Mononuclear cell (primary cell): ENCODE measurements around the gene ADGRB2. TPM values are rescaled to one million over a fixed set of nuclear protein-coding genes. Genes with fewer than 3 reads are reported as not detected.

ENCODE experiments used
- H3K27me3 ChIP-seq: 2 replicates; pipeline ENCODE4 v1.6.0; 2011; ENCODE audit warnings: low read length, control low read depth; ENCODE audit not compliant: insufficient read depth
- H3K4me1 ChIP-seq: 2 replicates; pipeline ENCODE4 v1.5.1; 2011; ENCODE audit warnings: mild to moderate bottlenecking, low read length, control low read depth; ENCODE audit not compliant: insufficient read depth
- H3K4me3 ChIP-seq: 2 replicates; pipeline ENCODE4 v1.5.1; 2011; ENCODE audit warnings: mild to moderate bottlenecking, low read length, moderate library complexity
- H3K9me3 ChIP-seq: 2 replicates; pipeline ENCODE4 v1.5.1; 2011; ENCODE audit warnings: low read depth, mild to moderate bottlenecking, control low read depth, low read length
- total RNA-seq: library from RNA; depleted of rRNA; stranded (reverse); fragments of >200 nt; gene quantifications from one replicate; pipeline ENCODE4 v1.2.3, GENCODE V29; 2012

The ADGRB2 gene
- total RNA-seq, 1 donor, result 0.73 TPM

GRCh38 chr1:31799196-31799894, 35.2 kb upstream of the ADGRB2 start:
- H3K4me1 ChIP-seq, result no peaks in the 10 kb centered on the region
- no peaks in the 10 kb centered on the region for H3K27me3 ChIP-seq
- no peaks in the 10 kb centered on the region for H3K9me3 ChIP-seq
- no peak overlapping the region for H3K4me3 ChIP-seq

DNA sequence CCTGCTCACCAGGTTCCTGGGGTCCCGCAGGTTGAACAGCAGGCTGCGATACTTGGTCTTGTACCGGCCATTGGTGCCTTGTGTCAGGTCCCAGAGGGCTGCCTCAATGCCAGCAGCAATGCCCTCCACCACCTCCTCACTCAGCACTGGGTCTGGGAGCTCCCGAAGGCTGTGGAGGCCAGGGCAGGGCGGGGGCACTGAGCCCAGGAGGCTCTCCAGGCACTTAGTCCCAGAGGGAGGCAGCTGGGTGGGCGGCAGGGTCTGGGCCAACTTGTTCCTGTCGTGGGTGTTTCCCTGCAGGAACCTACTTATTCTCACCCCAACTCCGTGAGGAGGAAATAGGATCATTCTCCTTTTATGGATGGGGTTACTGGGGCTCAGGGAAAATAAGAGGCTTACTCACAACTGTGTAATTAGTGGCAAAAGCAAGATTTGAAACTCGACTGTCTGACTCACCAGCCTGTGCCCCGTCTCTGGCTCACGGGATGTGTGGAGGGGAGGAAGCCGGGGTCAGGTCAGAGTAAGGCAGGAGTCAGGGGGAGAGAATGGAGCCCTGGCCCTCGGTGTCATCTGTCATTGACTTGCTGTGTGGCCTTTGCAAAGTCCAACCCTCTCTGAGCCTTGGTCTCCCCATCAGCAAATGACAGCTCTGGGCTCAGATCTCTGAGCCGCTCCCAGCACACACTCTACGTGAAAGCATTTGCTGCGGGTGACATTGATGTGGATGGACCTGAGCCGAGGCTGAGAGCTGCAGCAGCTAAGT, 34.5 kb upstream of the ADGRB2 start:
- no peaks in the 10 kb centered on the region for H3K4me1 ChIP-seq
- no peaks in the 10 kb centered on the region for H3K27me3 ChIP-seq
- H3K9me3 ChIP-seq, result no peaks in the 10 kb centered on the region
- H3K4me3 ChIP-seq, result no peak overlapping the region

- no peaks in the 10 kb centered on the region for H3K9me3 ChIP-seq
- no peaks in the 10 kb centered on the region for H3K27me3 ChIP-seq
- no peaks in the 10 kb centered on the region for H3K4me1 ChIP-seq
- H3K4me3 ChIP-seq, result no peak overlapping the region
Measured at GRCh38 chr1:31798086-31798432, 33.9 kb upstream of the ADGRB2 start.

GRCh38 chr1:31797216-31797615, 33.1 kb upstream of the ADGRB2 start:
- no peaks in the 10 kb centered on the region for H3K27me3 ChIP-seq

DNA sequence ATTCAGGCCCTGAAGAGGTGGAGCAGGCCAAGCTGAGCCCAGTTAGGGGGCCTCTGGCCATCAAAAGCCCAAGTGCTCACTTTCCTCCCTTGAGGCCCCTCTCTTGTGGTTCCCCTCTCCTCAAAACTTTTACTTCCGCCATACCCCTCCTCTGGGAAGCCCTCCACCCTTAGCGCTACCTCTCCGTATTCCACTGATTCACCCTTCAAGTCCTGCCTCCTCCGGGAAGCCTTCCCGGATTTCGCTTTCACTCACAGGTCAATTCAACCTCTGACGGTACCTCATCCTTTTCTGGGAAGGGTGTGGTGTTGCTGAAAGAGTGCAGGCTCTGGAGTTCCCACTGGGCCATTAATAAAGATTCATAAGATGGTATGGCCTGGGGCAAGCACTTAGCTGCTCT, 32.6 kb upstream of the ADGRB2 start:
- no peaks in the 10 kb centered on the region for H3K9me3 ChIP-seq
- H3K4me1 ChIP-seq, result no peaks in the 10 kb centered on the region
- no peak overlapping the region for H3K4me3 ChIP-seq
- no peaks in the 10 kb centered on the region for H3K27me3 ChIP-seq

More at GRCh38 chr1:31797216-31797615, 33.1 kb upstream of the ADGRB2 start:
- no peak overlapping the region for H3K4me3 ChIP-seq
- no peaks in the 10 kb centered on the region for H3K9me3 ChIP-seq
- H3K4me1 ChIP-seq, result no peaks in the 10 kb centered on the region

DNA sequence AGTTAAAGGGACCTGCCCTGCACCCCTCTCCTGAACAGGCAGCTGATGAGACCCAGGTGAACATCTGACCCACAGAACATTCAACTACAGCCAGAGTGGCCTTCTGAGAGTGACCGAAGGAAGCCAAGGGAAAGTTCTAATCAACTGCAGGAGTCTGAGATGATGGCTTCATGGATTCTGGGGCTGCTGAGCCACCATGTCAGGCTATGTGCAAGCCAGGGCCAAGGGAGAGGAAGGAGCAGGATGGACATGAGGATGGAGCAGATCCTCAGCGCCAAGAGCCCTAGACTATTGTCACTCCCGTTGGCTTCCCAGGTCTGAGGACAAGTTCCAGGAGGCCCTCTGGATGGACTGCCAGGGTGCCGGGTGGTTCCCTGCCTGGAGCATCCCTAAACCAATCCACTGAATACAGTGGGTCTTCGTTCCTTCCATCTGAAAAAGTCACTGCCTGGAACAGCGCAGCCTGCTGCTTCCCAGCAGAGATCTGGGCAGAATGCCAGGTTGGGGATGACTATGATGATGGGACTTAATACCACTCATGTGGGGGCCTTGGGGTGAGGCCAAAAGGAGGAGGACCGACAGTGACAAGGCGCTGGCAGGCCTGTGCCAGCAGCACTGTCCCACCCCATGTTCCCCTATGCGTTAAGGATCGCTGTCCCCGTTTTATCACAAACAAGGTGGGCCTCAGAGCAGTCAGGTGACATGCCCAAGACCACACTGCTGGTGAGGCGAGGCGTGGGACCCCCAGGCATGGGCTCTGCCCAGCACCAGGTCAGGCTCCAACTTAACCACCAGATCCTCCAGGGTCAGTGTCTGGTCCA, 31.9 kb upstream of the ADGRB2 start:
- H3K4me1 ChIP-seq, result no peaks in the 10 kb centered on the region
- H3K4me3 ChIP-seq, result no peak overlapping the region
- H3K9me3 ChIP-seq, result no peaks in the 10 kb centered on the region
- no peaks in the 10 kb centered on the region for H3K27me3 ChIP-seq

- Histone ChIP-seq H3K27me3 (no peaks in the 10 kb centered on the region), H3K4me3 (no peak overlapping the region), H3K4me1 (no peaks in the 10 kb centered on the region), H3K9me3 (no peaks in the 10 kb centered on the region)
Measured at GRCh38 chr1:31795096-31795675, 31.0 kb upstream of the ADGRB2 start.

- Histone ChIP-seq H3K4me1 (no peaks in the 10 kb centered on the region), H3K4me3 (no peak overlapping the region), H3K9me3 (no peaks in the 10 kb centered on the region), H3K27me3 (no peaks in the 10 kb centered on the region)
Measured at GRCh38 chr1:31793586-31794285, 29.6 kb upstream of the ADGRB2 start.

GRCh38 chr1:31793086-31793485, 28.9 kb upstream of the ADGRB2 start:
- Histone ChIP-seq H3K27me3 (no peaks in the 10 kb centered on the region), H3K4me3 (no peak overlapping the region), H3K4me1 (peaks cover under 1% of the 10 kb centered on the region), H3K9me3 (no peaks in the 10 kb centered on the region)

DNA sequence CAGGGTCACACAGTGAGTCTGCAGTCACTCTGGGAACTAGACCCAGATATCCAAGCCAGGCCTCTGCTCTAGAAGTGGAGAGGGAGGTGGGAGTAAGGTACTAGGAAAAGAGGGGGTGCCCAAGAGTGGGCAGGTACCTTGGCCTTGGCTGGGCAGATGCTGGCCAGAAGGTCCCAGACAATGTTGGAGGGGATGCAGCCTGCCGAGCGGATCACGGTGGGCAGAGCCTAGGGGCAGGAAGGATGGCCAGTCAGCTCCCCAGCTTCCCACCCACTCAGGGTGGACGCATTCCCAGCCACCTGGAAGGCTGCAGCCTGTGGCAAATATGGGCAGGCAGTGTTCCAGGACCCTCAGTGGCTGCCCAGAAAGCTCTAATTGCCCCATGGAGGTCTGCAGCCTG, 28.4 kb upstream of the ADGRB2 start:
- Histone ChIP-seq H3K4me3 (no peak overlapping the region), H3K4me1 (peaks cover 6% of the 10 kb centered on the region), H3K9me3 (no peaks in the 10 kb centered on the region), H3K27me3 (no peaks in the 10 kb centered on the region)

GRCh38 chr1:31792116-31792515, 28.0 kb upstream of the ADGRB2 start:
- Histone ChIP-seq H3K4me1 (peaks cover 7% of the 10 kb centered on the region), H3K4me3 (no peak overlapping the region), H3K27me3 (no peaks in the 10 kb centered on the region), H3K9me3 (no peaks in the 10 kb centered on the region)

DNA sequence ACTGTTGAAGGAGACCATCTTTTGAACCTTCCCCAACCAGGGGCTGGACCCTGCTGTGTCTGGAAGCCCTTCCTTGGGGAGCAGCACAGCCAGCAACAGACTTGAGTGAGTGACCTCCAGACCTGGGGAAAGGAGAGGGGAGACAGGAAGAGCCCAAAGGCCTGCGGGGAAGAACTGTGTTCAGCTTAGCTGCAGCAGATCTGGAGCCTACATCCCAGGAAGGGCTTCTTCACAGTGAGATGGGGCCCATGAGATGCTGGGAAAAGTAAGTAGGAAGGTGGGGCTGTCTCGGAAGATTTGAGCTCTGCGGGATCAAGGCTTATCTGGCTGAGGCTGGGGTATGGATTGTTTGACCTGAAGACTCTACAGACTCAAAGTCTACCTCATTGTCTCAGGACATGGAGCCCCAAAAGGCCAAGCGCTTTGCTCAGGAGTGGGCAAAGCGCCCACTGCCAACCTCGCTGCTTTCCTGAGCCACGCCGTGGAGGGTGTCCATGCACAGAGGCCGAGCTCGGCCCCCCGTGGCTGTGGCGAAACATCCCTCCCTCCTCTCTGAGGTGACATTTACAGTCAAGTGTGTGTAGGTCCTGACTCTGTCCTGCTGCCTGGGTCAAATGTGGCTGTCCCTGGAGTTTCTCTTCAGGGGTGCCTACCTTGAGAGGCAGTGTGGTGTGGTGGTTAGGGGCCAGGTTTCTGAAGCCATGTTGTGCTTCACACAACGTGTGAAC, 27.2 kb upstream of the ADGRB2 start:
- Histone ChIP-seq H3K27me3 (no peaks in the 10 kb centered on the region), H3K4me3 (no peak overlapping the region), H3K9me3 (no peaks in the 10 kb centered on the region), H3K4me1 (peaks cover 7% of the 10 kb centered on the region)

GRCh38 chr1:31790641-31791091, 26.5 kb upstream of the ADGRB2 start:
- peaks cover 7% of the 10 kb centered on the region for H3K4me1 ChIP-seq

GRCh38 chr1:31790140-31790539, 26.0 kb upstream of the ADGRB2 start:
- Histone ChIP-seq H3K9me3 (no peaks in the 10 kb centered on the region), H3K27me3 (no peaks in the 10 kb centered on the region), H3K4me1 (peaks cover 7% of the 10 kb centered on the region), H3K4me3 (no peak overlapping the region)

More at GRCh38 chr1:31790641-31791091, 26.5 kb upstream of the ADGRB2 start:
- Histone ChIP-seq H3K4me3 (no peak overlapping the region), H3K27me3 (no peaks in the 10 kb centered on the region), H3K9me3 (no peaks in the 10 kb centered on the region)
